GM10266 (cell line): ENCODE results near the gene ASCC3.
"Not testable (repeated sequence)": the region's sequence is repeated elsewhere in the genome, so short reads cannot be mapped to it uniquely, and the experiment has no call there.

Experiments used
- DNase-seq: peaks from one replicate; pipeline ENCODE4 v3.0.0; 2012; ENCODE audit errors: extremely low spot score
- TF ChIP-seq, protein P1 (sequence below): IDR thresholded peaks from 2 replicates; pipeline ENCODE4 v1.5.1; 2012; ENCODE audit warnings: mild to moderate bottlenecking, low read depth; ENCODE audit not compliant: control insufficient read depth, insufficient read depth; ENCODE audit errors: missing control alignments

ASCC3 gene

GRCh38 chr6:100899202-100899601 lies 18.1 kb upstream of the ASCC3 start:
- TF ChIP-seq, protein P1, sequence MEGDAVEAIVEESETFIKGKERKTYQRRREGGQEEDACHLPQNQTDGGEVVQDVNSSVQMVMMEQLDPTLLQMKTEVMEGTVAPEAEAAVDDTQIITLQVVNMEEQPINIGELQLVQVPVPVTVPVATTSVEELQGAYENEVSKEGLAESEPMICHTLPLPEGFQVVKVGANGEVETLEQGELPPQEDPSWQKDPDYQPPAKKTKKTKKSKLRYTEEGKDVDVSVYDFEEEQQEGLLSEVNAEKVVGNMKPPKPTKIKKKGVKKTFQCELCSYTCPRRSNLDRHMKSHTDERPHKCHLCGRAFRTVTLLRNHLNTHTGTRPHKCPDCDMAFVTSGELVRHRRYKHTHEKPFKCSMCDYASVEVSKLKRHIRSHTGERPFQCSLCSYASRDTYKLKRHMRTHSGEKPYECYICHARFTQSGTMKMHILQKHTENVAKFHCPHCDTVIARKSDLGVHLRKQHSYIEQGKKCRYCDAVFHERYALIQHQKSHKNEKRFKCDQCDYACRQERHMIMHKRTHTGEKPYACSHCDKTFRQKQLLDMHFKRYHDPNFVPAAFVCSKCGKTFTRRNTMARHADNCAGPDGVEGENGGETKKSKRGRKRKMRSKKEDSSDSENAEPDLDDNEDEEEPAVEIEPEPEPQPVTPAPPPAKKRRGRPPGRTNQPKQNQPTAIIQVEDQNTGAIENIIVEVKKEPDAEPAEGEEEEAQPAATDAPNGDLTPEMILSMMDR = no peak
- DNase-seq = no peak

- no peak for DNase-seq
- TF ChIP-seq, protein P1 = no peak
These were observed 16.5 kb upstream of the ASCC3 start for GRCh38 chr6:100897671-100898070.

DNA sequence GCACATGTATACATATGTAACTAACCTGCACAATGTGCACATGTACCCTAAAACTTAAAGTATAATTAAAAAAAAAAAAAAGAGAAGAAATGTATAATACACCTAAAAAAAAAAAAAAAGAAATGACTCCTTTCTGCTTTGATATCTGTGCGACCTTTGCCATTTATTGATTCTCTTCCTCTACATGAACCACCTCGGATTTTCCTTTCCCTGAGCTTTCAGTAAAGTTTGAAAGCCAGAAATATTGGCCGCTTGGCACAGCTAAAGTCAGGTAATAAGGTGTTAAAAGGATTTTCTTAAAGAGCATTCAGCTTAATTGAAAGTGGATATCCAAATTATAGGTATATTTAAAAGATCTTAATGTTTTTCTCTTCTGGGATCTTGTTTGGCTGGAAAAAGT lies 12.6 kb upstream of the ASCC3 start:
- TF ChIP-seq, protein P1 = no peak
- DNase-seq = no peak

GRCh38 chr6:100892693-100893092 lies 11.6 kb upstream of the ASCC3 start:
- DNase-seq = no peak
- TF ChIP-seq, protein P1 = no peak

DNA sequence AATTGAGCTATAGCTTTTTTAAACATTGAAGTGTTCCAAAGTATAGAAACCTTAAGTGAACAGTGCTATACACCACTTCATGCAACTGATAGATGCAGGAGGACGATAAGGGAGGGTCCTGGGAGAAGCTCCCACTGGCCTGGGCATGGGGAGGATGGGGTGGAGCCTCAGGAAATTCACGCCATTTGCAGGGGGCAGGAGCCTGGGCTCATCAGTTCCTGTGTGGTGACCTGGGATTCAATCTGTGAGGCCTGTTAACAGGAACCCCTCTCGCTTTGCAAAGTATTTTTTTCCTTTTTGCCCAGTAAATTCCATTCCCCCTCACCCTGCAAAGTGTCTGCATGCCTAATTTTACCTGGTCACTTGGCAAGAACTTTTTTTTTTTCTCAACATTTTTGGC lies 11.0 kb upstream of the ASCC3 start:
- no peak for DNase-seq
- TF ChIP-seq, protein P1 = no peak

GRCh38 chr6:100891079-100891478 lies 9.9 kb upstream of the ASCC3 start:
- TF ChIP-seq, protein P1 = no peak
- DNase-seq = no peak

GRCh38 chr6:100890646-100891045 lies 9.5 kb upstream of the ASCC3 start:
- not testable (repeated sequence) for DNase-seq

DNA sequence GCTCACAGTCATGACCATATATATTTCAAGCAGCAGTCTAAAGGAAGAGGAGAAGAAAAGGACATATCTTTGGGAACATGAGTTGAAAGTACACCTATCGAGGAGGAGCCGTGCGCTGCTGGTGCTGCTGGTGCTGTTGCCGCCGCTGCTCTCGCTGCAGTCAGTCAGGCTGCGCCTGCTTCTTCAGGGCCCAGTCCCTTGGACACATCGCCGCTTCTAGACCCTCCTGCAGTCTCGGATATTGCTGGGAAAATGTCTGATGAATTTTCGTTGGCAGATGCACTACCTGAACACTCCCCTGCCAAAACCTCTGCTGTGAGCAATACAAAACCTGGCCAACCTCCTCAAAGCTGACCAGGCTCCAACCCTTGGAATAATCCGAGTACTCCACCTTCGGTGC lies 8.2 kb upstream of the ASCC3 start:
- no peak for DNase-seq
- TF ChIP-seq, protein P1 = no peak
